ENCODE data around the gene EGFR. TPM values are rescaled to one million over a fixed set of nuclear protein-coding genes. Genes with fewer than 3 reads are reported as not detected.

EGFR gene
- total and polyA plus RNA-seq, 9 donors = 13.0 to 54.6 (median 41.7) TPM

DNA sequence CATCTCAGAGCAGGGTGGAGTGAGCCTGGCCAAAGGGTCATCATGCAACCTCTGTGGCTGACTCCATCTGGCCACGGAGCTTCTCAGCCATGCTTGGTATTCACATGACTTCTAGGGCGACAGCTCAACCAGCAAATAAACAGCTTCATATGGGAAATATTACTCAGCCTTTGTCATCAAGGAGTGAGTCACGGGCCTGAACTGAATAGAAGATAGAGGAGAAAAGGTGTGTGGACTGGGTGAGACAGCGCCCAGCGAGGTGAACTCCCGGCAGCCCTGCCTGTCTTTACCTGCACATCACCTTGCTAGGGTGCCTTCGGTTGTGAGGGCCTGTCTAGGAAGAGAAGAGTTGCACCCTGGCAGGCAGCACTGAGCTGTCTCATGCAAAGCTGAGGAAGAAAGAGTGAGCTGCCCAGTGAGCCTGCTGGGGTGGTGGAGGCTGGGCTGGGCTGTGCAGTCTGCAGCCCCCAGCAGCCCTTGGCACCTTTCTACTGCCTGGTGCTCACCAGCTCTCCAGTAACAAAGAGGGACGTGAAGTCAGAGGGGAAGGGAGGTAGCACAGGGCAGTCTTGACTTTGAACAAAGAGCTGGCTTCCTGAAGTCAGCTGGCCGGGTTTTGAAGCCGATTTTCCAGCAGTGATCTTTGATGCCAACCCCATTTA lies 114.2 kb downstream of the EGFR start:
- intact Hi-C loops (cut with DNase I) = no loop called here
- H3K9me3 ChIP-seq = no peaks in the 10 kb centered on the region
- no peaks in the 10 kb centered on the region for H3K27me3 ChIP-seq
- no peak for DNase-seq
- no peaks in the 10 kb centered on the region for H3K36me3 ChIP-seq
- no peak overlapping the region for H3K27ac ChIP-seq
- H3K4me3 ChIP-seq = no peak overlapping the region
- WGBS, 3 donors = 64 to 78% (median 74%) methylated on average over 10 of the region's 10 CpGs
- H3K4me1 ChIP-seq (ENCODE audit: insufficient read depth) = peaks cover 15% of the 10 kb centered on the region
- TF ChIP-seq POLR2A (IDR thresholded peaks at IDR 0.05) (no peak), EP300 (IDR thresholded peaks at IDR 0.05) (no peak)
- TF ChIP-seq, protein P1, sequence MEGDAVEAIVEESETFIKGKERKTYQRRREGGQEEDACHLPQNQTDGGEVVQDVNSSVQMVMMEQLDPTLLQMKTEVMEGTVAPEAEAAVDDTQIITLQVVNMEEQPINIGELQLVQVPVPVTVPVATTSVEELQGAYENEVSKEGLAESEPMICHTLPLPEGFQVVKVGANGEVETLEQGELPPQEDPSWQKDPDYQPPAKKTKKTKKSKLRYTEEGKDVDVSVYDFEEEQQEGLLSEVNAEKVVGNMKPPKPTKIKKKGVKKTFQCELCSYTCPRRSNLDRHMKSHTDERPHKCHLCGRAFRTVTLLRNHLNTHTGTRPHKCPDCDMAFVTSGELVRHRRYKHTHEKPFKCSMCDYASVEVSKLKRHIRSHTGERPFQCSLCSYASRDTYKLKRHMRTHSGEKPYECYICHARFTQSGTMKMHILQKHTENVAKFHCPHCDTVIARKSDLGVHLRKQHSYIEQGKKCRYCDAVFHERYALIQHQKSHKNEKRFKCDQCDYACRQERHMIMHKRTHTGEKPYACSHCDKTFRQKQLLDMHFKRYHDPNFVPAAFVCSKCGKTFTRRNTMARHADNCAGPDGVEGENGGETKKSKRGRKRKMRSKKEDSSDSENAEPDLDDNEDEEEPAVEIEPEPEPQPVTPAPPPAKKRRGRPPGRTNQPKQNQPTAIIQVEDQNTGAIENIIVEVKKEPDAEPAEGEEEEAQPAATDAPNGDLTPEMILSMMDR (IDR thresholded peaks at IDR 0.05) = no peak

DNA sequence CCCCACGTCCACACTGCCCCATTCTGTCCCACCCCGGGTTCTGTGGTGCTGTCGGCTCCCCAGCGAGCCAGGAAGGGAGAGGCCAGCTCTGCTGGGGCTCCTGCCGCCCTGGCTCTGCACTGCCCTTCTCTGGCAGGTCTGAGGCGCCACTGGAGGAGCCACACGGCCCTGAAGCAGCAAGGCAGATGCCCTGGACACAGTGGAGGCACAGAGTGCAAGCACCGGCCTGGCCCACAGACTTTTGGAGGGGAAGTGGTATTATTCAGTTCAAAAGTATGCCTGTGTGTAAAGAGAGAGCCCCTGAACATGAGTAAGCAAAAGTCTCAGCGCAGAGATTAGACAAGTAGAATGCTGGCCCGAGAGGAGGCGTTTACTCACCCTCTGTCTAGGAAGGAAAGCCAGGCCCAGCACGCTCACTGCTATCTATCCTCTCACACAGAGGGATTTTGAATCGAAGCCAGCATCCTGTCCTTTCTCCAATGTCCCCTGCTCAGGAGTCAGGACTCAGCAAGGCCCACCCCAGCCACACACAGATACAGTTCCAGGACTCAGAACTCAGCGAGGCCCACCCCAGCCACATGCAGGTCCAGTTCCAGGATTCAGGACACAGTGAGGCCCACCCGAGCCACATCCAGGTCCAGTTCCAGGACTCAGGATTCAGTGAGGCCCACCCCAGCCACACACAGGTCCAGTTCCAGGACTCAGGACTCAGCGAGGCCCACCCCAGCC lies 115.0 kb downstream of the EGFR start:
- Histone ChIP-seq H3K27me3 (no peaks in the 10 kb centered on the region), H3K27ac (no peak overlapping the region), H3K36me3 (no peaks in the 10 kb centered on the region), H3K4me3 (no peak overlapping the region), H3K9me3 (no peaks in the 10 kb centered on the region), H3K4me1 (ENCODE audit: insufficient read depth) (peaks cover 15% of the 10 kb centered on the region)
- no peak for TF ChIP-seq POLR2A (IDR thresholded peaks at IDR 0.05)
- TF ChIP-seq, protein P1 (IDR thresholded peaks at IDR 0.05) = no peak
- TF ChIP-seq EP300 (IDR thresholded peaks at IDR 0.05) = no peak
- no peak for DNase-seq
- WGBS, 3 donors = 60 to 72% (median 62%) methylated on average over 16 of the region's 16 CpGs
- intact Hi-C loops (cut with DNase I) = no loop called here

DNA sequence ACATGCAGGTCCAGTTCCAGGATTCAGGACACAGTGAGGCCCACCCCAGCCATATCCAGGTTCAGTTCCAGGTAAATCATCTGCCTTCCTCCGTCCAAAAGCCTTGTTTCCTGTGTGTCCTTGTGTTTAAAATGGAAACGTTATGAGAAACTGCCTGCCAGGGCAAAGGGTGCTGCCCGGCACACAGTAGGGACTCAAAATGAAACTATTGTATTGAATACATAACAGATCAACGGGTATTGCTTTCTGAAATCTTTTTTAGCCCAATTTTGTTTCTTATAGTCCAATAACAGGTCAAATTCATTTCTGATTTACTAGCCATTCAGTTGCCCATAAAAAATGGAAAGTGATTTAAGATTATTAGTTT lies 115.5 kb downstream of the EGFR start:
- TF ChIP-seq, protein P1 (IDR thresholded peaks at IDR 0.05) = no peak
- no peak for TF ChIP-seq POLR2A (IDR thresholded peaks at IDR 0.05)
- no peaks in the 10 kb centered on the region for H3K27me3 ChIP-seq
- intact Hi-C loops (cut with DNase I) = no loop called here
- H3K9me3 ChIP-seq = no peaks in the 10 kb centered on the region
- no peak overlapping the region for H3K4me3 ChIP-seq
- no peaks in the 10 kb centered on the region for H3K36me3 ChIP-seq
- WGBS, 3 donors = 92 to 95% (median 94%) methylated on average over 4 of the region's 4 CpGs
- no peak for DNase-seq
- H3K27ac ChIP-seq = no peak overlapping the region
- peaks cover 14% of the 10 kb centered on the region for H3K4me1 ChIP-seq (ENCODE audit: insufficient read depth)

DNA sequence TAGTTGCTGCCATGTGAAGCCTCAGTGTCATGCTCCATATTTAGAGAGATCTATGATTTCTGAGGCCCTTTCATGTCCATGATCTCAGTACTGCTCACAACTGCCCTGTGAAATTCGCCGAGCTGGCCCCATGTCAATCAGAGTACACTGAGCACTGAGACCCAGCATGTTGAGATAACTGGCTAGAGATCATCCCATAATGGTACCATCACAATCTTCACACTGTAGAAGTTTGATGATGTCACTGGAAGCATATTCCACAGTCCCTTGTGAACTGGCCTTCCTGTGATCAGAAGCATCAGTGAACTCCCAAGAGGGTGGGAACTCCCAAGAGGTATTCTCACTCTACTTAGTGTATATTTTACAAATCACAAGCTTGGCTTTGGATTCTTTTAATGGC lies 116.0 kb downstream of the EGFR start:
- intact Hi-C loops (cut with DNase I) = no loop called here
- H3K36me3 ChIP-seq = no peaks in the 10 kb centered on the region
- WGBS, 3 donors = 66 to 100% (median 98%) methylated on average over 2 of the region's 2 CpGs
- TF ChIP-seq, protein P1 (IDR thresholded peaks at IDR 0.05) = no peak
- TF ChIP-seq POLR2A (IDR thresholded peaks at IDR 0.05) (no peak), EP300 (IDR thresholded peaks at IDR 0.05) (no peak)
- peaks cover 12% of the 10 kb centered on the region for H3K4me1 ChIP-seq (ENCODE audit: insufficient read depth)
- no peak overlapping the region for H3K4me3 ChIP-seq
- no peak overlapping the region for H3K27ac ChIP-seq
- DNase-seq = no peak
- H3K27me3 ChIP-seq = no peaks in the 10 kb centered on the region
- H3K9me3 ChIP-seq = no peaks in the 10 kb centered on the region
